A549 (cell line): Measurements from ENCODE around the gene EIF3L. TPM values are rescaled to one million over a fixed set of nuclear protein-coding genes. Genes with fewer than 3 reads are reported as not detected.

Experiments
- ATAC-seq, 2 experiments: fragments of 200-7000 bp in 1 of 2; fragments of >200 bp in 1 of 2; cut with Nextera tagmentation in 1 of 2; cut with Tn5 transposase in 1 of 2; 3 replicates each; pipeline versions ENCODE4 v1.8.0 to v1.9.1; 2018 to 2020; ENCODE audit warnings: mild to moderate bottlenecking in 1 of 2, moderate library complexity in 1 of 2
- CTCF ChIA-PET: fragments of 300-600 bp; sonication (Branson Sonifier 250); formaldehyde crosslinking; extraction: SDS; loops from one replicate; lab custom pipeline; 2021; ENCODE audit warnings: antibody characterized with exemption, inconsistent platforms; lab: Yijun Ruan, JAX
- POLR2A ChIA-PET: fragments of 350-600 bp; formaldehyde crosslinking; extraction: SDS; loops from one replicate; lab custom pipeline; 2021; ENCODE audit warnings: antibody characterized with exemption, inconsistent platforms; lab: Yijun Ruan, JAX
- DNase-seq, 2 experiments: peaks; one replicate each; pipeline versions ENCODE4 v3.0.0 to v3.0.0-alpha.2; 2011 to 2016; ENCODE audit warnings: low read depth in 1 of 2, low spot score in 1 of 2
- FAIRE-seq: peaks from 2 replicates; lab custom pipeline; 2011; peaks lifted over from hg19 to GRCh38; lab: Jason Lieb, UNC
- H3K27ac ChIP-seq, 2 experiments: fragments of >200 bp; sonication (Bioruptor Twin); formaldehyde crosslinking; 3 replicates each; pipeline ENCODE4 v1.5.1; 2016 to 2017
- H3K4me1 ChIP-seq: fragments of >200 bp; sonication (Bioruptor Twin); formaldehyde crosslinking; 3 replicates; pipeline ENCODE4 v1.6.1; 2016
- H3K4me2 ChIP-seq: fragments of >200 bp; sonication (Bioruptor Twin); formaldehyde crosslinking; 3 replicates; pipeline ENCODE4 v1.6.1; 2016
- H3K4me3 ChIP-seq: fragments of >200 bp; sonication (Bioruptor Twin); formaldehyde crosslinking; 3 replicates; pipeline ENCODE4 v1.5.1; 2016
- H3K9me3 ChIP-seq: fragments of >200 bp; sonication (Bioruptor Twin); formaldehyde crosslinking; 3 replicates; pipeline ENCODE4 v1.6.1; 2016
- BCL3 ChIP-seq: fragments of >200 bp; sonication (Bioruptor Twin); formaldehyde crosslinking; IDR thresholded peaks from 3 replicates; pipeline ENCODE4 v1.6.1; 2016
- CBX8 ChIP-seq: fragments of 200-600 bp; sonication (generic); IDR thresholded peaks from 2 replicates; pipeline ENCODE4 v1.6.1; 2016
- CHD2 ChIP-seq: fragments of 150-350 bp; IDR thresholded peaks from 2 replicates; pipeline ENCODE4 v1.6.1; 2014; ENCODE audit warnings: low read length; ENCODE audit not compliant: partially characterized antibody
- EHMT2 ChIP-seq: fragments of 200-600 bp; sonication (generic); IDR thresholded peaks from 2 replicates; pipeline ENCODE4 v1.6.1; 2016; ENCODE audit warnings: antibody characterized with exemption, low read depth, mild to moderate bottlenecking, moderate library complexity
- HES2 ChIP-seq: fragments of >200 bp; sonication (Bioruptor Twin); formaldehyde crosslinking; IDR thresholded peaks from 2 replicates; pipeline ENCODE4 v1.6.1; 2016
- HOXA7 ChIP-seq: fragments of 250-450 bp; sonication (Bioruptor Pico); IDR thresholded peaks from 2 replicates; pipeline ENCODE4 v1.5.0; 2020; ENCODE audit warnings: mild to moderate bottlenecking, moderate library complexity
- HOXB13 ChIP-seq: fragments of 250-450 bp; sonication (Bioruptor Pico); IDR thresholded peaks from 2 replicates; pipeline ENCODE4 v1.5.0; 2020; ENCODE audit warnings: low read depth, mild to moderate bottlenecking, moderate library complexity
- HOXB5 ChIP-seq: fragments of 250-450 bp; sonication (Bioruptor Pico); IDR thresholded peaks from 2 replicates; pipeline ENCODE4 v1.5.0; 2020; ENCODE audit warnings: mild to moderate bottlenecking, moderate library complexity
- JUN ChIP-seq, 2 experiments: fragments of >200 bp; sonication (Bioruptor Twin); formaldehyde crosslinking; IDR thresholded peaks; 2 replicates in 1 of 2; 3 replicates in 1 of 2; pipeline ENCODE4 v1.6.1; 2016 to 2017
- JUNB ChIP-seq: fragments of >200 bp; sonication (Bioruptor Twin); formaldehyde crosslinking; IDR thresholded peaks from 2 replicates; pipeline ENCODE4 v1.6.1; 2016
- KDM1A ChIP-seq: fragments of 200-600 bp; sonication (generic); IDR thresholded peaks from 2 replicates; pipeline ENCODE4 v1.6.1; 2016; ENCODE audit warnings: low read depth, mild to moderate bottlenecking
- MAFK ChIP-seq: fragments of 450-650 bp; IDR thresholded peaks from 2 replicates; pipeline ENCODE4 v1.6.1; 2014; ENCODE audit not compliant: partially characterized antibody
- MYC ChIP-seq: IDR thresholded peaks from 2 replicates; pipeline ENCODE4 v1.6.1; 2012; ENCODE audit warnings: mild to moderate bottlenecking, inconsistent platforms, low read length, improper control_type of control experiment, borderline replicate concordance
- PBX3 ChIP-seq: IDR thresholded peaks from 2 replicates; pipeline ENCODE4 v1.6.1; 2012
- POLR2A ChIP-seq: IDR thresholded peaks from 2 replicates; pipeline ENCODE4 v1.6.1; 2012; ENCODE audit warnings: mild to moderate bottlenecking, low read length
- REST ChIP-seq: fragments of 200-600 bp; sonication (generic); IDR thresholded peaks from 2 replicates; pipeline ENCODE4 v1.6.1; 2016; ENCODE audit warnings: antibody characterized with exemption, mild to moderate bottlenecking, moderate library complexity
- TFCP2L1 ChIP-seq: fragments of 250-450 bp; sonication (Bioruptor Pico); IDR thresholded peaks from 2 replicates; pipeline ENCODE4 v1.5.0; 2021; ENCODE audit warnings: mild to moderate bottlenecking
- ZC3H11A ChIP-seq: fragments of 450-650 bp; IDR thresholded peaks from 2 replicates; pipeline ENCODE4 v1.6.1; 2014; ENCODE audit warnings: antibody characterized with exemption, mild to moderate bottlenecking
- ZFP36 ChIP-seq: fragments of 450-650 bp; IDR thresholded peaks from 2 replicates; pipeline ENCODE4 v1.6.1; 2014; ENCODE audit warnings: borderline replicate concordance; ENCODE audit not compliant: partially characterized antibody
- ZSCAN20 ChIP-seq: fragments of 250-450 bp; sonication (Bioruptor Pico); IDR thresholded peaks from 2 replicates; pipeline ENCODE4 v1.8.0; 2022; ENCODE audit warnings: mild to moderate bottlenecking, moderate library complexity
- WGBS: methylation state at CpG from one replicate; pipeline ENCODE4 v1.1.6; 2017; ENCODE audit errors: missing lambda C conversion rate; 5-methylcytosine and 5-hydroxymethylcytosine counted together
- polyA plus RNA-seq, 4 experiments: library from polyadenylated mRNA; depleted of rRNA in 3 of 4; stranded (reverse); fragments of >200 nt; fragmentation: RNase III in 1 of 4; extraction: RNeasy Plus Mini Kit Qiagen cat#74134 plus additional on column Dnase treatment in 1 of 4; gene quantifications; 2 replicates in 3 of 4; 3 replicates in 1 of 4; pipeline ENCODE4 v1.2.3, GENCODE V29; 2011 to 2017
- TF ChIP-seq, protein P1 (sequence below): fragments of 150-350 bp; IDR thresholded peaks from 2 replicates; pipeline ENCODE4 v1.6.1; 2014; ENCODE audit warnings: low read depth, mild to moderate bottlenecking, low read length

EIF3L gene
- polyA plus RNA-seq, 2 of the 4 experiments (the other 2 are of a cell fraction), result 218 to 423 TPM

DNA sequence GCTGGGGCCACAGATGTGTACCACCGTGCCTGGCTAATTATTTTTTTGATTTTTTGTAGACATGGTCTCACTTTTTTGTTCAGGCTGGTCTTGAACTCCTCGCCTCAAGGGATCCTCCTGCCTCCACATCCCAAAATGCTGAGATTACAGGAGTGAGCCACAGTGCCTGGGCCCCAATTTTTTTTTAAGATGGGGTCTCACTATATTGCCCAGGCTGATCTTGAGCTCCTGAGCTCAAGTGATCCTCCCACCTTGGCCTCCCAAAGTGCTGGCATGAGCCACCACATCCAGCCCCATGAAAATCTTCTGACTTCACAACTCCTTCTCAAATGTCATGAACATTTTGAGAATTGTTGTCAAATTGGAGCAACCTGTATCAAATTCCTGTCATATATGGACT is 2.8 kb upstream of the EIF3L start (continued):
- no peak for TF ChIP-seq TFCP2L1 (CRISPR knock-in tag)
- no peak for TF ChIP-seq POLR2A
- no peak for TF ChIP-seq REST
- TF ChIP-seq ZFP36, result no peak
- TF ChIP-seq HOXB13, result no peak
- no peak for TF ChIP-seq JUNB
- no peak for TF ChIP-seq MYC

DNA sequence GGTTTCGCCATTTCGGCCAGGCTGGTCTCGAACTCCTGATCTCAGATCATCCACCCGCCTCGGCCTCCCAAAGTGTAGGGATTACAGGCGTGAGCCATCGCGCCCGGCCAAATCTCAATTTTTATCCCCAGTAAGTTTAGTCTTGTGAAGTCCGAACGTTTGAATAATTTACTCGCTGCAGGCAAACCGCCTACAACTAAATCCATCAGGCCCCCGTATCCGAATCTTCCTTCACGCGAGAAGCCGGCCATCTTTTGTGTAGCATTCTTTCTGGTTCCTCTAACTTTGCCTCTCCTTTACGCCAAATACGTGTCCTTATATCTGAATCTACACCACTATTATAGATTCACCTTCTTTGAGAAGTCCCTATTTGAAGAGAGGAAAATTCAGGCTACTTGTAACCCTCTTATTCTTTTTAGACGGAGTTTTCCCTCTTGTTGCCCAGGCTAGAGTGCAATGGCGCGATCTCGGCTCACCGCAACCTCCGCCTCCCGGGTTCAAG is 581 bp upstream of the EIF3L start:
- CTCF ChIA-PET, result interaction anchor here (3.0 kb wide), 1 partner anchor 31 kb away, joined by 10 read pairs; no protein-coding TSS in a partner anchor
- FAIRE-seq (no peak), DNase-seq (peak in 1 of 2 experiments; percentile 42), ATAC-seq (no peak; a peak in 2 of 6 replicates)
- Histone ChIP-seq H3K4me3 (peak overlapping the region; percentile 86), H3K4me2 (peak overlapping the region; percentile 59), H3K4me1 (peaks cover 11% of the 10 kb centered on the region; the same call in 2 of the 3 replicates), H3K27ac (peak overlapping the region; percentile 93 to 94), H3K9me3 (no peaks in the 10 kb centered on the region)
- WGBS, result 35% methylated on average over 27 of the region's 27 CpGs
- POLR2A ChIA-PET, result no interaction called here
- 0 out of 5 replicates have a peak, but pooled peaks of 1 of the 2 experiments have one; percentile 0 for TF ChIP-seq JUN (IDR thresholded peaks at IDR 0.05)
- peak; percentile 73 for TF ChIP-seq REST
- TF ChIP-seq KDM1A, result no peak
- TF ChIP-seq PBX3, result no peak
- TF ChIP-seq CHD2, result peak; percentile 72
- no peak for TF ChIP-seq BCL3
- TF ChIP-seq HOXA7 (CRISPR knock-in tag), result no peak
- TF ChIP-seq MAFK, result no peak
- no peak for TF ChIP-seq HOXB5 (CRISPR knock-in tag)
- TF ChIP-seq MYC, result no peak
- TF ChIP-seq HOXB13, result no peak
- TF ChIP-seq, protein P1, sequence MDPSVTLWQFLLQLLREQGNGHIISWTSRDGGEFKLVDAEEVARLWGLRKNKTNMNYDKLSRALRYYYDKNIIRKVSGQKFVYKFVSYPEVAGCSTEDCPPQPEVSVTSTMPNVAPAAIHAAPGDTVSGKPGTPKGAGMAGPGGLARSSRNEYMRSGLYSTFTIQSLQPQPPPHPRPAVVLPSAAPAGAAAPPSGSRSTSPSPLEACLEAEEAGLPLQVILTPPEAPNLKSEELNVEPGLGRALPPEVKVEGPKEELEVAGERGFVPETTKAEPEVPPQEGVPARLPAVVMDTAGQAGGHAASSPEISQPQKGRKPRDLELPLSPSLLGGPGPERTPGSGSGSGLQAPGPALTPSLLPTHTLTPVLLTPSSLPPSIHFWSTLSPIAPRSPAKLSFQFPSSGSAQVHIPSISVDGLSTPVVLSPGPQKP, result no peak
- no peak for TF ChIP-seq POLR2A
- TF ChIP-seq EHMT2, result no peak
- no peak for TF ChIP-seq ZC3H11A
- TF ChIP-seq CBX8, result no peak
- TF ChIP-seq ZSCAN20 (CRISPR knock-in tag), result no peak
- TF ChIP-seq HES2, result no peak
